ENCODE data around the gene PRPF40A. TPM values are rescaled to one million over a fixed set of nuclear protein-coding genes. Genes with fewer than 3 reads are reported as not detected.

Gene PRPF40A
- total and polyA plus RNA-seq, 8 donors: 8.7 to 44.7 (median 26.1) TPM

GRCh38 chr2:152657043-152657442 is 60.2 kb downstream of the PRPF40A start:
- no peak for TF ChIP-seq CTCF (IDR thresholded peaks at IDR 0.05)
- Histone ChIP-seq H3K27me3 (no peaks in the 10 kb centered on the region), H3K4me1 (no peaks in the 10 kb centered on the region), H3K4me3 (no peak overlapping the region), H3K9me3 (no peaks in the 10 kb centered on the region), H3K36me3 (peaks cover 0 to 49% (median 7%) of the 10 kb centered on the region in 3 donors), H3K27ac (no peak overlapping the region)
- intact Hi-C loops (cut with DNase I): no loop called here
- FAIRE-seq (no peak), ATAC-seq (no peak), DNase-seq (no peak)
- 79 to 84% methylated on average over 4 of the region's 4 CpGs for WGBS, 2 donors

GRCh38 chr2:152655880-152656279 is 61.4 kb downstream of the PRPF40A start:
- Histone ChIP-seq H3K4me3 (no peak overlapping the region), H3K9me3 (no peaks in the 10 kb centered on the region), H3K27me3 (no peaks in the 10 kb centered on the region), H3K36me3 (peaks cover 0 to 45% (median 3%) of the 10 kb centered on the region in 3 donors), H3K27ac (no peak overlapping the region), H3K4me1 (no peaks in the 10 kb centered on the region)
- ATAC-seq (no peak), FAIRE-seq (no peak), DNase-seq (no peak)
- 92 to 94% methylated on average over 1 of the region's 1 CpG for WGBS, 2 donors
- intact Hi-C loops (cut with DNase I): no loop called here
- no peak for TF ChIP-seq CTCF (IDR thresholded peaks at IDR 0.05)

GRCh38 chr2:152651834-152652233 is 65.4 kb downstream of the PRPF40A start:
- WGBS, 2 donors: 75 to 76% methylated on average over 2 of the region's 2 CpGs
- no peak for TF ChIP-seq CTCF (IDR thresholded peaks at IDR 0.05)
- intact Hi-C loops (cut with DNase I): no loop called here

GRCh38 chr2:152650768-152651371 is 66.4 kb downstream of the PRPF40A start:
- no peak for TF ChIP-seq CTCF (IDR thresholded peaks at IDR 0.05)
- H3K27ac ChIP-seq: no peak overlapping the region
- no peak for DNase-seq
- FAIRE-seq: no peak
- 93 to 96% methylated on average over 6 of the region's 6 CpGs for WGBS, 2 donors
- peaks cover 5 to 16% (median 7%) of the 10 kb centered on the region in 3 donors for H3K4me1 ChIP-seq
- no peak overlapping the region for H3K4me3 ChIP-seq
- no peaks in the 10 kb centered on the region for H3K27me3 ChIP-seq
- ATAC-seq: no peak
- H3K9me3 ChIP-seq: no peaks in the 10 kb centered on the region
- H3K36me3 ChIP-seq: peaks cover 0 to 15% (median 0%) of the 10 kb centered on the region in 3 donors
- intact Hi-C loops (cut with DNase I): no loop called here

More at GRCh38 chr2:152651834-152652233, 65.4 kb downstream of the PRPF40A start:
- Histone ChIP-seq H3K4me3 (no peak overlapping the region), H3K4me1 (peaks cover 5 to 15% (median 5%) of the 10 kb centered on the region in 3 donors), H3K27ac (no peak overlapping the region), H3K27me3 (no peaks in the 10 kb centered on the region), H3K9me3 (no peaks in the 10 kb centered on the region), H3K36me3 (peaks cover 0 to 24% (median 0%) of the 10 kb centered on the region in 3 donors)
- ATAC-seq: no peak
- no peak for DNase-seq
- FAIRE-seq: no peak

GRCh38 chr2:152649997-152650396 is 67.3 kb downstream of the PRPF40A start:
- no peaks in the 10 kb centered on the region for H3K9me3 ChIP-seq
- H3K4me1 ChIP-seq: peaks cover 5 to 16% (median 7%) of the 10 kb centered on the region in 3 donors
- FAIRE-seq (no peak), ATAC-seq (no peak), DNase-seq (no peak)
- no peak for TF ChIP-seq CTCF (IDR thresholded peaks at IDR 0.05)
- no peaks in the 10 kb centered on the region for H3K27me3 ChIP-seq
- WGBS, 2 donors: 15 to 29% methylated on average over 1 of the region's 1 CpG
- H3K4me3 ChIP-seq: no peak overlapping the region
- intact Hi-C loops (cut with DNase I): no loop called here
- no peak overlapping the region for H3K27ac ChIP-seq
- peaks cover 0 to 7% (median 0%) of the 10 kb centered on the region in 3 donors for H3K36me3 ChIP-seq
